K562 treated with DMSO at 1 percent for 4 hours (cell line): ENCODE results near the gene USP25. TPM values are rescaled to one million over a fixed set of nuclear protein-coding genes. Genes with fewer than 3 reads are reported as not detected.

Experiments
- total RNA-seq: library from RNA; unstranded; fragments of 300-600 nt; gene quantifications from 2 replicates; pipeline ENCODE4 v1.2.3, GENCODE V29; 2022; ENCODE audit not compliant: insufficient read depth

Gene USP25, protein sequence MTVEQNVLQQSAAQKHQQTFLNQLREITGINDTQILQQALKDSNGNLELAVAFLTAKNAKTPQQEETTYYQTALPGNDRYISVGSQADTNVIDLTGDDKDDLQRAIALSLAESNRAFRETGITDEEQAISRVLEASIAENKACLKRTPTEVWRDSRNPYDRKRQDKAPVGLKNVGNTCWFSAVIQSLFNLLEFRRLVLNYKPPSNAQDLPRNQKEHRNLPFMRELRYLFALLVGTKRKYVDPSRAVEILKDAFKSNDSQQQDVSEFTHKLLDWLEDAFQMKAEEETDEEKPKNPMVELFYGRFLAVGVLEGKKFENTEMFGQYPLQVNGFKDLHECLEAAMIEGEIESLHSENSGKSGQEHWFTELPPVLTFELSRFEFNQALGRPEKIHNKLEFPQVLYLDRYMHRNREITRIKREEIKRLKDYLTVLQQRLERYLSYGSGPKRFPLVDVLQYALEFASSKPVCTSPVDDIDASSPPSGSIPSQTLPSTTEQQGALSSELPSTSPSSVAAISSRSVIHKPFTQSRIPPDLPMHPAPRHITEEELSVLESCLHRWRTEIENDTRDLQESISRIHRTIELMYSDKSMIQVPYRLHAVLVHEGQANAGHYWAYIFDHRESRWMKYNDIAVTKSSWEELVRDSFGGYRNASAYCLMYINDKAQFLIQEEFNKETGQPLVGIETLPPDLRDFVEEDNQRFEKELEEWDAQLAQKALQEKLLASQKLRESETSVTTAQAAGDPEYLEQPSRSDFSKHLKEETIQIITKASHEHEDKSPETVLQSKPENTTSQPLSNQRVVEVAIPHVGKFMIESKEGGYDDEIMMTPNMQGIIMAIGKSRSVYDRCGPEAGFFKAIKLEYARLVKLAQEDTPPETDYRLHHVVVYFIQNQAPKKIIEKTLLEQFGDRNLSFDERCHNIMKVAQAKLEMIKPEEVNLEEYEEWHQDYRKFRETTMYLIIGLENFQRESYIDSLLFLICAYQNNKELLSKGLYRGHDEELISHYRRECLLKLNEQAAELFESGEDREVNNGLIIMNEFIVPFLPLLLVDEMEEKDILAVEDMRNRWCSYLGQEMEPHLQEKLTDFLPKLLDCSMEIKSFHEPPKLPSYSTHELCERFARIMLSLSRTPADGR
- 14.5 and 19.3 TPM in 2 replicates for total RNA-seq

DNA sequence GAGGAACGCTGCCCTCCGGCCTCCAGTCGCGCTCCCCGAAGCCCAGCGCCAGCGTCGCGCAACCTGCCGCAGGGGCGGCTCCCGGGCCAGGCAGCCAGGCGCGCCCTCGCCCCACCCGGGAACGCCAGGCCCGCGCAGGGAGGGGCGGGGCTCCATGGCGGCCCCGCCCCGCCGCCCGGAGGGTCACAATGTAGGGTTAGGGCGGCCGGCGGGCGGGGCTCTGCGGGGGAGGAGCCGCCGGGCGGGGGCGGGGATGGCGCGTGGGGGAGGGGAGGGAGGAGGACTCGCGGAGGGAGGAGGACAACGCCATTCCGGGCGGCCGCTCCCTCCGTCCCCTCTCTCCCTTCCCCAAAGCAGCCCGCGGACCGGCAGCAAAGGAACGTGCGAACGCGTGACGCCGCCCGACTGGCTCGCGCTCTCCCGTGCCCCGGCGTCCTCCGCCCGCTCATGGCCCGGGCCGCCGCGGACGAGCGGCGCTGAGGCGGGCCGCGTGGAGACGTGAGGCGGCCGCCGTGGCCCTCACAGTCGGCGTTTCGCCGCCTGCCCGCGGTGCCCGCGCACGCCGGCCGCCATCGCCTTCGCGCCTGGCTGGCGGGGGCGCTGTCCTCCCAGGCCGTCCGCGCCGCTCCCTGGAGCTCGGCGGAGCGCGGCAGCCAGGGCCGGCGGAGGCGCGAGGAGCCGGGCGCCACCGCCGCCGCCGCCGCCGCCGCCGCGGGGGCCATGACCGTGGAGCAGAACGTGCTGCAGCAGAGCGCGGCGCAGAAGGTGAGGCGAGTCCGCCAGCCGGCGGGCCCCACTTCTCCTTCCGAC, at the start of gene USP25:
Gene USP25, plus strand, starts transcription at position 309 of the 810 bp plus-strand sequence. Its CDS starts 412 bp downstream, at position 721.

